GM23338 (cell line): ENCODE data around the gene ARL10. TPM values are rescaled to one million over a fixed set of nuclear protein-coding genes. Genes with fewer than 3 reads are reported as not detected.

Experiments
- ATAC-seq: fragments of 200-7000 bp; cut with Tn5 transposase; 3 replicates; pipeline ENCODE4 v1.9.1; 2020
- DNase-seq: peaks from one replicate; pipeline ENCODE4 v3.0.0-alpha.2; 2015; ENCODE audit warnings: low spot score
- H2AFZ ChIP-seq: fragments of 200-600 bp; sonication (generic); 2 replicates; pipeline ENCODE4 v1.8.0; 2016; ENCODE audit warnings: antibody characterized with exemption, mild to moderate bottlenecking, moderate library complexity
- H3F3A ChIP-seq: fragments of 200-600 bp; sonication (generic); replicated peaks from 2 replicates; pipeline ENCODE4 v1.8.0; 2017; ENCODE audit warnings: antibody characterized with exemption, mixed run types, low read depth
- H3K27ac ChIP-seq: fragments of 200-600 bp; sonication (generic); 2 replicates; pipeline ENCODE4 v1.6.1; 2016; ENCODE audit warnings: low read depth
- H3K27me3 ChIP-seq: fragments of 200-600 bp; sonication (generic); 2 replicates; pipeline ENCODE4 v1.8.0; 2016; ENCODE audit warnings: mild to moderate bottlenecking, mixed run types, moderate library complexity; ENCODE audit not compliant: insufficient read depth
- H3K36me3 ChIP-seq: fragments of 200-600 bp; sonication (generic); 2 replicates; pipeline ENCODE4 v1.8.0; 2016; ENCODE audit warnings: mild to moderate bottlenecking; ENCODE audit not compliant: insufficient read depth
- H3K4me1 ChIP-seq: fragments of 200-600 bp; sonication (generic); 2 replicates; pipeline ENCODE4 v1.8.0; 2016; ENCODE audit warnings: mild to moderate bottlenecking, moderate library complexity; ENCODE audit not compliant: insufficient read depth
- H3K4me2 ChIP-seq: fragments of 200-600 bp; sonication (generic); 2 replicates; pipeline ENCODE4 v1.7.1; 2017; ENCODE audit warnings: mixed run types
- H3K4me3 ChIP-seq: fragments of 200-600 bp; sonication (generic); 2 replicates; pipeline ENCODE4 v1.6.1; 2016; ENCODE audit warnings: mixed run types
- H3K79me2 ChIP-seq: fragments of 200-600 bp; sonication (generic); replicated peaks from 2 replicates; pipeline ENCODE4 v1.8.0; 2017; ENCODE audit warnings: mild to moderate bottlenecking; ENCODE audit not compliant: insufficient read depth
- H3K9me2 ChIP-seq: fragments of 200-600 bp; sonication (generic); 2 replicates; pipeline ENCODE4 v1.8.0; 2017; ENCODE audit not compliant: insufficient read depth
- H4K20me1 ChIP-seq: fragments of 200-600 bp; sonication (generic); replicated peaks from 2 replicates; pipeline ENCODE4 v1.8.0; 2017; ENCODE audit warnings: mild to moderate bottlenecking; ENCODE audit not compliant: insufficient read depth
- H3K27ac Mint-ChIP-seq: 2 replicates; pipeline ENCODE4 v1.8.0; 2020; ENCODE audit warnings: inconsistent platforms, mild to moderate bottlenecking, moderate library complexity, mixed read lengths
- H3K27me3 Mint-ChIP-seq: 3 replicates; pipeline ENCODE4 v1.8.0; 2022; ENCODE audit warnings: low read depth, mild to moderate bottlenecking, moderate library complexity, mixed read lengths, inconsistent platforms; ENCODE audit not compliant: insufficient read depth, poor library complexity
- H3K36me3 Mint-ChIP-seq: 3 replicates; pipeline ENCODE4 v1.8.0; 2021; ENCODE audit warnings: low read depth, mild to moderate bottlenecking, inconsistent platforms, moderate library complexity, mixed read lengths
- H3K4me1 Mint-ChIP-seq: 3 replicates; pipeline ENCODE4 v1.8.0; 2020; ENCODE audit warnings: mild to moderate bottlenecking, inconsistent platforms, mixed read lengths
- H3K4me3 Mint-ChIP-seq: 3 replicates; pipeline ENCODE4 v1.8.0; 2021; ENCODE audit warnings: moderate library complexity, mild to moderate bottlenecking, inconsistent platforms, mixed read lengths
- H3K9me3 Mint-ChIP-seq: 3 replicates; pipeline ENCODE4 v1.8.0; 2020; ENCODE audit warnings: moderate library complexity, mild to moderate bottlenecking, inconsistent platforms, mixed read lengths
- EZH2phosphoT487 ChIP-seq: fragments of 200-600 bp; sonication (generic); IDR thresholded peaks from one replicate; pipeline ENCODE4 v1.8.1; 2018; ENCODE audit warnings: antibody characterized with exemption; ENCODE audit not compliant: unreplicated experiment
- JUNB ChIP-seq: IDR thresholded peaks from one replicate; pipeline ENCODE4 v1.6.1; 2016; ENCODE audit warnings: antibody characterized with exemption; ENCODE audit not compliant: unreplicated experiment
- ZNF462 ChIP-seq: fragments of 250-450 bp; sonication (Bioruptor Pico); IDR thresholded peaks from 2 replicates; pipeline ENCODE4 v1.5.0; 2020; ENCODE audit warnings: mild to moderate bottlenecking, moderate library complexity
- polyA plus RNA-seq: library from polyadenylated mRNA; unstranded; fragments of >200 nt; fragmentation: Nextera tagmentation; extraction: Ambion mirVana; gene quantifications from 2 replicates; pipeline ENCODE4 v1.2.1, GENCODE V29; 2016
- total RNA-seq: library from RNA; depleted of rRNA; stranded (reverse); fragments of >200 nt; shearing (Covaris generic); gene quantifications from 2 replicates; pipeline ENCODE4 v1.2.3, GENCODE V29; 2014
- TF ChIP-seq, protein P1 (sequence below), 2 experiments: fragments of 200-600 bp in 1 of 2; sonication (generic) in 1 of 2; conservative IDR thresholded peaks; 2 replicates each; pipeline versions ENCODE4 v1.5.1 to v1.6.1; 2016 to 2017; ENCODE audit warnings: antibody characterized with exemption in 2 of 2, low read depth in 2 of 2, mild to moderate bottlenecking in 2 of 2, moderate library complexity in 1 of 2

Gene ARL10
- total and polyA plus RNA-seq, 2 experiments from 2014 or later = 2.5 to 7.9 TPM

- no peaks in the 10 kb centered on the region for H3F3A ChIP-seq
- H3K4me1 Mint-ChIP-seq = peaks cover 8% of the 10 kb centered on the region; the same call in 2 of the 3 replicates
- H3K36me3 Mint-ChIP-seq = no peaks in the 10 kb centered on the region
- no peak overlapping the region for H3K4me3 Mint-ChIP-seq
- no peaks in the 10 kb centered on the region for H3K9me2 ChIP-seq
- no peaks in the 10 kb centered on the region for H3K79me2 ChIP-seq
- H3K27ac Mint-ChIP-seq = no peak overlapping the region; the same call in 1 of the 2 replicates
- no peaks in the 10 kb centered on the region for H3K9me3 Mint-ChIP-seq
- 0 out of 2 replicates have a peak, but pooled peaks cover 3% of the 10 kb centered on the region for H3K4me1 ChIP-seq
- no peaks in the 10 kb centered on the region for H3K36me3 ChIP-seq
- ATAC-seq (peak; percentile 21; the same call in 2 of the 3 replicates), DNase-seq (no peak)
- peaks cover 3% of the 10 kb centered on the region for H3K27me3 Mint-ChIP-seq
- TF ChIP-seq, protein P1, sequence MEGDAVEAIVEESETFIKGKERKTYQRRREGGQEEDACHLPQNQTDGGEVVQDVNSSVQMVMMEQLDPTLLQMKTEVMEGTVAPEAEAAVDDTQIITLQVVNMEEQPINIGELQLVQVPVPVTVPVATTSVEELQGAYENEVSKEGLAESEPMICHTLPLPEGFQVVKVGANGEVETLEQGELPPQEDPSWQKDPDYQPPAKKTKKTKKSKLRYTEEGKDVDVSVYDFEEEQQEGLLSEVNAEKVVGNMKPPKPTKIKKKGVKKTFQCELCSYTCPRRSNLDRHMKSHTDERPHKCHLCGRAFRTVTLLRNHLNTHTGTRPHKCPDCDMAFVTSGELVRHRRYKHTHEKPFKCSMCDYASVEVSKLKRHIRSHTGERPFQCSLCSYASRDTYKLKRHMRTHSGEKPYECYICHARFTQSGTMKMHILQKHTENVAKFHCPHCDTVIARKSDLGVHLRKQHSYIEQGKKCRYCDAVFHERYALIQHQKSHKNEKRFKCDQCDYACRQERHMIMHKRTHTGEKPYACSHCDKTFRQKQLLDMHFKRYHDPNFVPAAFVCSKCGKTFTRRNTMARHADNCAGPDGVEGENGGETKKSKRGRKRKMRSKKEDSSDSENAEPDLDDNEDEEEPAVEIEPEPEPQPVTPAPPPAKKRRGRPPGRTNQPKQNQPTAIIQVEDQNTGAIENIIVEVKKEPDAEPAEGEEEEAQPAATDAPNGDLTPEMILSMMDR (conservative IDR thresholded peaks at IDR 0.05; ENCODE audit: low read depth in 2 of 2) = 0 out of 4 replicates have a peak, but pooled peaks have one; percentile 9 to 15
- TF ChIP-seq JUNB = no peak
- no peak overlapping the region for H3K4me2 ChIP-seq
- no peak overlapping the region for H2AFZ ChIP-seq
- H3K27ac ChIP-seq = no peak overlapping the region
- H3K4me3 ChIP-seq = no peak overlapping the region
- peaks cover 8% of the 10 kb centered on the region; the same call in 1 of the 2 replicates for H3K27me3 ChIP-seq
- H4K20me1 ChIP-seq = peaks cover 10% of the 10 kb centered on the region
Observed at GRCh38 chr5:176410486-176411180, 45.3 kb downstream of the ARL10 start.

DNA sequence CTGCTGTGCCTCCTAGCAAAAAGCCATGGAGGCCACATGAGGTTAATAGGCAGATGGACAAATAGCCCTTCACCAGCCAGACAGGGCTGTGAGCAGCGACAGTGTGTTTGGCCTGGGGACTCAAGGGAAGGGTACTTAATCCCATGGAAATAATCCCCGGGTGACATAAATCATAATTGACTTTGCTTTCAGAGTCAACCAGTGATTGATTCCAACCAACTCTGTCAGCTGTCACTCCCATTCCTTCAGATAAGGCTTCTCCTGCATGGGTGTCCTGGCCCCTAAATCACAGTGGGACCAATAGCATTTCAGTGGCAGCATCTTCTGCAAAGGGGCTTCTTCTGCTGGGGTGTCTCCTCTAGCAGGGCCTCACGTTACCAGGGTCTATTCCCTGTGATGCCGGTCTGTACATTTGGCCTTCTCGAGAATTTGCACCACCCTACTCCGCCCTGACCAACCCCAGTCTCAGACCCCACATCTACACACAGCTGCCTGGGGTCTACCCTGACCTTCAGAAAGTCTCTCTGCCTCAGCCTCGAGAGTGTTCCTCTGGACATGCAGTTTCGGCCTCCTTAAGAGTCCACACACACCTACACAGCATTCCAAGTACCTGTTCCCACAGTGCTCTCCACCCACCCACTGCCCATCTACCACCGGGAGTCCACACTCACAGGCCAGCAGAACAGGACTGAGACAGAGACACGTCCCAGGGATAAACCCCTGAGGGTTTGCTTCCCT is 47.4 kb downstream of the ARL10 start:
- Histone ChIP-seq H3K4me1 (0 out of 2 replicates have a peak, but pooled peaks cover 3% of the 10 kb centered on the region), H3K9me2 (0 out of 2 replicates have a peak, but pooled peaks cover 2% of the 10 kb centered on the region), H2AFZ (no peak overlapping the region), H3K4me2 (no peak overlapping the region), H3K4me3 (no peak overlapping the region), H3K27ac (no peak overlapping the region), H4K20me1 (peaks cover 10% of the 10 kb centered on the region), H3K27me3 (peaks cover 24% of the 10 kb centered on the region), H3F3A (0 out of 2 replicates have a peak, but pooled peaks cover 4% of the 10 kb centered on the region), H3K79me2 (no peaks in the 10 kb centered on the region), H3K36me3 (no peaks in the 10 kb centered on the region)
- Mint-ChIP-seq H3K4me3 (no peak overlapping the region), H3K36me3 (no peaks in the 10 kb centered on the region), H3K27ac (no peak overlapping the region), H3K9me3 (peaks cover 8% of the 10 kb centered on the region), H3K4me1 (0 out of 3 replicates have a peak, but pooled peaks cover 3% of the 10 kb centered on the region), H3K27me3 (peaks cover 10% of the 10 kb centered on the region)
- DNase-seq (no peak), ATAC-seq (no peak)
- TF ChIP-seq EZH2phosphoT487 (no peak), ZNF462 (CRISPR knock-in tag) (no peak)
